HL-60 (cell line): ENCODE results near the gene RAF1.

Source experiments
- CTCF ChIP-seq: IDR thresholded peaks from one replicate; pipeline ENCODE4 v1.5.1; 2011; ENCODE audit warnings: low read length, control low read depth, inconsistent platforms; ENCODE audit not compliant: insufficient read depth
- GABPA ChIP-seq: IDR thresholded peaks from 2 replicates; pipeline ENCODE4 v1.6.1; 2012; ENCODE audit warnings: low read depth
- POLR2AphosphoS5 ChIP-seq: IDR thresholded peaks from 2 replicates; pipeline ENCODE4 v1.6.1; 2012; ENCODE audit warnings: low read depth
- SPI1 ChIP-seq: IDR thresholded peaks from 2 replicates; pipeline ENCODE4 v1.6.1; 2012; ENCODE audit warnings: low read depth, mild to moderate bottlenecking, borderline replicate concordance
- TF ChIP-seq, protein P1 (sequence below): IDR thresholded peaks from 2 replicates; pipeline ENCODE4 v1.6.1; 2012; ENCODE audit warnings: low read depth; ENCODE audit not compliant: insufficient replicate concordance

- TF ChIP-seq GABPA (no peak), CTCF (no peak), POLR2AphosphoS5 (no peak), SPI1 (no peak)
- TF ChIP-seq, protein P1, sequence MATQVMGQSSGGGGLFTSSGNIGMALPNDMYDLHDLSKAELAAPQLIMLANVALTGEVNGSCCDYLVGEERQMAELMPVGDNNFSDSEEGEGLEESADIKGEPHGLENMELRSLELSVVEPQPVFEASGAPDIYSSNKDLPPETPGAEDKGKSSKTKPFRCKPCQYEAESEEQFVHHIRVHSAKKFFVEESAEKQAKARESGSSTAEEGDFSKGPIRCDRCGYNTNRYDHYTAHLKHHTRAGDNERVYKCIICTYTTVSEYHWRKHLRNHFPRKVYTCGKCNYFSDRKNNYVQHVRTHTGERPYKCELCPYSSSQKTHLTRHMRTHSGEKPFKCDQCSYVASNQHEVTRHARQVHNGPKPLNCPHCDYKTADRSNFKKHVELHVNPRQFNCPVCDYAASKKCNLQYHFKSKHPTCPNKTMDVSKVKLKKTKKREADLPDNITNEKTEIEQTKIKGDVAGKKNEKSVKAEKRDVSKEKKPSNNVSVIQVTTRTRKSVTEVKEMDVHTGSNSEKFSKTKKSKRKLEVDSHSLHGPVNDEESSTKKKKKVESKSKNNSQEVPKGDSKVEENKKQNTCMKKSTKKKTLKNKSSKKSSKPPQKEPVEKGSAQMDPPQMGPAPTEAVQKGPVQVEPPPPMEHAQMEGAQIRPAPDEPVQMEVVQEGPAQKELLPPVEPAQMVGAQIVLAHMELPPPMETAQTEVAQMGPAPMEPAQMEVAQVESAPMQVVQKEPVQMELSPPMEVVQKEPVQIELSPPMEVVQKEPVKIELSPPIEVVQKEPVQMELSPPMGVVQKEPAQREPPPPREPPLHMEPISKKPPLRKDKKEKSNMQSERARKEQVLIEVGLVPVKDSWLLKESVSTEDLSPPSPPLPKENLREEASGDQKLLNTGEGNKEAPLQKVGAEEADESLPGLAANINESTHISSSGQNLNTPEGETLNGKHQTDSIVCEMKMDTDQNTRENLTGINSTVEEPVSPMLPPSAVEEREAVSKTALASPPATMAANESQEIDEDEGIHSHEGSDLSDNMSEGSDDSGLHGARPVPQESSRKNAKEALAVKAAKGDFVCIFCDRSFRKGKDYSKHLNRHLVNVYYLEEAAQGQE = no peak
Measured at GRCh38 chr3:12557473-12558100, 106.3 kb downstream of the RAF1 start.
